Ovary (tissue), 9 donors: ENCODE results near the gene TACO1. TPM values are rescaled to one million over a fixed set of nuclear protein-coding genes. Genes with fewer than 3 reads are reported as not detected.

Experiments used
- DNase-seq, 5 donors: peaks; one replicate each; pipeline ENCODE4 v3.0.0-alpha.2; 2019 to 2020
- H3K27ac ChIP-seq, 2 donors: fragments of 200-600 bp; one replicate each; pipeline versions ENCODE4 v1.5.1 to v1.8.0; 2019 to 2022
- H3K27me3 ChIP-seq: fragments of 200-600 bp; one replicate; pipeline ENCODE4 v1.8.0; 2022
- H3K36me3 ChIP-seq: fragments of 200-600 bp; sonication (generic); one replicate; pipeline ENCODE4 v1.5.1; 2019
- H3K4me1 ChIP-seq: one replicate; pipeline ENCODE4 v1.8.1; 2013; ENCODE audit warnings: mild to moderate bottlenecking, moderate library complexity; ENCODE audit not compliant: insufficient read depth
- H3K4me3 ChIP-seq: fragments of 200-600 bp; sonication (generic); one replicate; pipeline ENCODE4 v1.5.1; 2017
- H3K9me3 ChIP-seq, 2 donors: fragments of 200-600 bp in 1 of 2; sonication (generic) in 1 of 2; one replicate each; pipeline versions ENCODE4 v1.5.1 to v1.8.1; 2013 to 2019; ENCODE audit warnings: mild to moderate bottlenecking in 1 of 2, moderate library complexity in 1 of 2
- EP300 ChIP-seq: sonication (generic); formaldehyde crosslinking; IDR thresholded peaks from one replicate; pipeline ENCODE4 v1.6.1; 2017; ENCODE audit warnings: antibody characterized with exemption
- POLR2A ChIP-seq: fragments of 450-650 bp; IDR thresholded peaks from one replicate; pipeline ENCODE4 v1.6.1; 2017; ENCODE audit warnings: antibody characterized with exemption, mild to moderate bottlenecking, moderate library complexity
- WGBS, 3 donors: extraction: QIAGEN DNeasy Blood & Tissue Kit in 1 of 3; methylation state at CpG; one replicate each; pipeline versions ENCODE4 v1.1.5 to v1.1.7; 2013 to 2017; 5-methylcytosine and 5-hydroxymethylcytosine counted together
- intact Hi-C, 4 donors: fragments of 100-400 bp; cut with DNase I; formaldehyde crosslinking; loops; one replicate each; pipeline versions ENCODE4 v1.11.0 to v1.15.1; 2022 to 2023
- polyA plus RNA-seq, 2 donors: library from polyadenylated mRNA; stranded (reverse); fragments of 200-250 nt in 1 of 2; fragments of 350-450 nt in 1 of 2; fragmentation: Illumina TruSeq in 1 of 2; extraction: RNeasy Lipid Tissue Mini Kit (QIAGEN cat#74804) in 1 of 2; gene quantifications; one replicate each; pipeline ENCODE4 v1.2.3, GENCODE V29; 2013 to 2014
- total RNA-seq, 7 donors: library from RNA; depleted of rRNA in 2 of 7; stranded (reverse); fragments of >200 nt in 2 of 7; fragmentation: NEBNext Ultra II Directional in 3 of 7; extraction: Animal tissue kit (Norgen Biotek cat#: 25700) in 3 of 7; gene quantifications; one replicate each; pipeline versions ENCODE4 v1.1.0 to v1.2.4, GENCODE V29; 2016 to 2023
- TF ChIP-seq, protein P1 (sequence below), 3 donors: fragments of 450-650 bp in 2 of 3; fragments of 200-600 bp in 1 of 3; IDR thresholded peaks; one replicate each; pipeline versions ENCODE4 v1.5.1 to v1.8.0; 2016 to 2022; ENCODE audit warnings: antibody characterized with exemption in 3 of 3, mild to moderate bottlenecking in 1 of 3
- donor health status: DM: no; HTN: no; CAD: no; lungs with moderate emphysema.
- donor health status: DM: no; HTN: no; CAD: no.
- donor health status: Bipolar disorder and iron deficiency.
- donor health status: DM: yes; HTN: yes; CAD: no.
- donor health status: DM: no; HTN: no; CAD: no.
- donor health status: DM: yes; HTN: yes; CAD: no.

The TACO1 gene
- total and polyA plus RNA-seq, 9 donors, result 7.4 to 24.9 (median 13.2) TPM

DNA sequence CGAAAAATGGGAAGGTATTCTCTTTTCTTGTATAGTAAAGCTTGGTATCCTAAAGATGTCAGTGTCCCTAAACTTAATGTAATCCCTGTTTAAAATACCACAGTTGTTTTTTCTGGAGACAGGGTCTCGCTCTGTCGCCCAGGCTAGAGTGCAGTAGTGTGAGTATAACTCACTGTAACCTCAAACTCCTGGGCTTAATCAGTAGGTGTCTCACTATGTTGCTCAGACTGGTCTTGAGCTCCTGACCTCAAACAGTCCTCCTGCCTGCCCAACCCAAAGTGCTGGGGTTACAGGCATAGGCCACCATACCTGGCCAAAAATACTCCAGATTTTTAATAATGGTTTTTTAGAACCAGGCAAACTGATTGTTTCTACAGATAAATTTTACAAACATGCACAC lies 42.3 kb upstream of the TACO1 start:
- Histone ChIP-seq H3K4me1 (peaks cover 7% of the 10 kb centered on the region), H3K4me3 (no peak overlapping the region), H3K27ac (no peak overlapping the region), H3K36me3 (no peaks in the 10 kb centered on the region), H3K9me3 (no peaks in the 10 kb centered on the region), H3K27me3 (no peaks in the 10 kb centered on the region)
- TF ChIP-seq, protein P1, sequence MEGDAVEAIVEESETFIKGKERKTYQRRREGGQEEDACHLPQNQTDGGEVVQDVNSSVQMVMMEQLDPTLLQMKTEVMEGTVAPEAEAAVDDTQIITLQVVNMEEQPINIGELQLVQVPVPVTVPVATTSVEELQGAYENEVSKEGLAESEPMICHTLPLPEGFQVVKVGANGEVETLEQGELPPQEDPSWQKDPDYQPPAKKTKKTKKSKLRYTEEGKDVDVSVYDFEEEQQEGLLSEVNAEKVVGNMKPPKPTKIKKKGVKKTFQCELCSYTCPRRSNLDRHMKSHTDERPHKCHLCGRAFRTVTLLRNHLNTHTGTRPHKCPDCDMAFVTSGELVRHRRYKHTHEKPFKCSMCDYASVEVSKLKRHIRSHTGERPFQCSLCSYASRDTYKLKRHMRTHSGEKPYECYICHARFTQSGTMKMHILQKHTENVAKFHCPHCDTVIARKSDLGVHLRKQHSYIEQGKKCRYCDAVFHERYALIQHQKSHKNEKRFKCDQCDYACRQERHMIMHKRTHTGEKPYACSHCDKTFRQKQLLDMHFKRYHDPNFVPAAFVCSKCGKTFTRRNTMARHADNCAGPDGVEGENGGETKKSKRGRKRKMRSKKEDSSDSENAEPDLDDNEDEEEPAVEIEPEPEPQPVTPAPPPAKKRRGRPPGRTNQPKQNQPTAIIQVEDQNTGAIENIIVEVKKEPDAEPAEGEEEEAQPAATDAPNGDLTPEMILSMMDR (IDR thresholded peaks at IDR 0.05), result no peak
- no peak for TF ChIP-seq POLR2A
- TF ChIP-seq EP300, result no peak
- 89 to 93% (median 93%) methylated on average over 3 of the region's 3 CpGs for WGBS, 3 donors
- intact Hi-C loops, result no loop called here
- no peak for DNase-seq

DNA sequence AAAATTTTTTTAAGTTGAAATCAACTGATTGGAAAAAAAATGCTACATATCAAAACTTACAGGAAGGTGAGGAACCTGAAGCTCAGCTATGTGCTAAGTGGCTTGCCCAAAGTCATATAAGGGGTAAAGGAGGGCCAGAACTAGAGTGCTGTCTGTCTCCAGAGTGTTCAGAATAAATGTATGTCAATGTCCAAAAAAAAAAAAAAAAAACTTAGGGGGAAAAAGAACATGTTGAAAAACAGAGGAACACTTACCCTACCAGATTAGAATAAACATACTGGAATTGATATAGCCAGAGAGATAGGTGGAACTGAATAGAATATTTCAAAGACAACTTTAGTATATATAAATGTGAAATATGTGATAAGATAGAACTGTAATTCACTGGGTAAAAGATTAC lies 38.9 kb upstream of the TACO1 start:
- TF ChIP-seq, protein P1 (IDR thresholded peaks at IDR 0.05), result no peak
- no peak for TF ChIP-seq POLR2A
- no peak for TF ChIP-seq EP300
- H3K36me3 ChIP-seq, result no peaks in the 10 kb centered on the region
- no peaks in the 10 kb centered on the region for H3K9me3 ChIP-seq
- DNase-seq, result no peak
- intact Hi-C loops, result no loop called here
- no peak overlapping the region for H3K27ac ChIP-seq
- peaks cover 12% of the 10 kb centered on the region for H3K4me1 ChIP-seq
- H3K4me3 ChIP-seq, result no peak overlapping the region
- H3K27me3 ChIP-seq, result no peaks in the 10 kb centered on the region

DNA sequence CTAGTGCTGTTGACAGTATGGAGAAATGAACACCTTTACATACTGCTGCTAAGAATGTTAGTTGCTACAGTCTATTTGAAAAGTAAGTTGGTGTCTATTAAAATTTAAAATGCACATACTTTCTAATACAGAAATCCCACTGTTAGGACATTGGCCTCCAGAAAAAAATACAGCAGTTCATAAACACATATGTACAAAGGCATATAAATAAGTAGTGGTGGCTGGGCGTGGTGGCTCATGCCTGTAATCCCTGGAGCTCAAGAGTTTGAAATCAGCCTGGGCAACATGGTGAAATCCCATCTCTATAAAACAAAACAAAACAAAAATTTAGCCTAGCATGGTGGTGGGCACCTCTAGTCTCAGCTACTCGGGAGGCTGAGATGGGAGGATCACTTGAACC lies 37.4 kb upstream of the TACO1 start:
- Histone ChIP-seq H3K4me3 (no peak overlapping the region), H3K36me3 (no peaks in the 10 kb centered on the region), H3K9me3 (no peaks in the 10 kb centered on the region), H3K27me3 (no peaks in the 10 kb centered on the region), H3K27ac (no peak overlapping the region), H3K4me1 (peaks cover 9% of the 10 kb centered on the region)
- no peak for TF ChIP-seq EP300
- TF ChIP-seq, protein P1 (IDR thresholded peaks at IDR 0.05), result no peak
- TF ChIP-seq POLR2A, result no peak
- intact Hi-C loops, result no loop called here
- DNase-seq, result no peak
- WGBS, 3 donors, result 97 to 98% (median 98%) methylated on average over 2 of the region's 2 CpGs

DNA sequence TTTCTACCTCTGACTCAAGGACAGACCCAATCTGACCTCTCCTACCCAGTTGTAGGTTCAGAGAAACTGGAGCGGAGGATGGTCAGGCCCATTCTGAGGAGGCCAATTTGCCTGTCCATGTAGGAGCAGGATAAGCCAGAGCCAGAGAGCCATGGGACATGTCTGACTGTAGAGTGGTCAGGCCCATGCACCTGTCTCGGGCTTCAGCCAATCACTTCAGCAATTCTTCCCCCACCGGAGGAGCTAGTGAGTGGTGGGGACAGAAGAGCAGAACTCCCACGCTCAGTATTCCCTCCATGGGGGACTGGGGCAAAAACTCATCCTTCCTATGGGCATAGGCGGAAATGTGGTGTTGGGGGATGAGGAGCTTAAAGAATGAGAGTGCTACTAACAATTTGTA lies 36.1 kb upstream of the TACO1 start:
- DNase-seq, result no peak

More for the DNA sequence above, 36.1 kb upstream of the TACO1 start:
- H3K27me3 ChIP-seq, result no peaks in the 10 kb centered on the region
- no peaks in the 10 kb centered on the region for H3K36me3 ChIP-seq
- no peak for TF ChIP-seq EP300
- TF ChIP-seq, protein P1 (IDR thresholded peaks at IDR 0.05), result no peak
- TF ChIP-seq POLR2A, result no peak
- WGBS, 3 donors, result 93 to 98% (median 97%) methylated on average over 5 of the region's 5 CpGs
- no peak overlapping the region for H3K27ac ChIP-seq
- peaks cover 5% of the 10 kb centered on the region for H3K4me1 ChIP-seq
- H3K9me3 ChIP-seq, result no peaks in the 10 kb centered on the region
- intact Hi-C loops, result no loop called here
- no peak overlapping the region for H3K4me3 ChIP-seq
